Measurements from ENCODE around the gene PSD.

Gene PSD

DNA sequence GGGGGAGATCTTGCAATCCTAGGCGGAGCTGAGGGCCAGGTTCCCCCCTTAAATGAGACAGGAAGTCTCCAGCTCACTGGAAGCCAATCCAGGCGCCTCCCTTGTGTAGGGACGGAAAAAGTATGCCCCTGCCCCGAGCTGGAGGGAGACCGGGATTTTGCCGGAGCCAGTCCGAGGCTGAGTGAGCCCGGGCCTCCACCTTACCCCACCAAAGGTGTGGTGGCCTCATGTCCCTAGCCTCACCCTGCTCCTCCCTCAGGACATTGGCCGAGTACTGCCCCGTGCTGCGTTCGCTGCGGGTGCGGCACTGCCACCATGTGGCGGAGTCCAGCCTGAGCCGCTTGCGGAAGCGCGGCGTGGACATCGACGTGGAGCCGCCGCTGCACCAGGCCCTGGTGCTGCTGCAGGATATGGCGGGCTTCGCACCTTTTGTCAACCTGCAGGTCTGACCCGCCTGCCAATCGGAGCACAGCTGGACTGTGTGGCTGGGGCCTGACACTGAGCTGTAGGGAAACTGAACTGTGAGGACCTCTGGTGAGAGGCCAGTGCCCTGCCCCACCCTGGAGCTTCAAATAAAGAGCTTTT lies 4.1 kb upstream of the PSD start:
- Histone ChIP-seq H3K4me3 (ENCODE audit: low read length) (peak overlapping the region; percentile 88), H3K27ac (ENCODE audit: low read depth, low read length) (peak overlapping the region; percentile 58), H3K4me1 (ENCODE audit: control insufficient read depth, low read length) (peaks cover 37% of the 10 kb centered on the region)

GRCh38 chr10:102421757-102422512 lies 3.4 kb upstream of the PSD start:
- Histone ChIP-seq H3K27me3 (ENCODE audit: control insufficient read depth, low read length) (peaks cover 6% of the 10 kb centered on the region), H3K4me2 (ENCODE audit: low read length) (peak overlapping the region; percentile 93), H3K36me3 (ENCODE audit: control insufficient read depth, low read length) (peaks cover 19% of the 10 kb centered on the region), H3K9me3 (ENCODE audit: control insufficient read depth, insufficient read depth, low read length) (no peaks in the 10 kb centered on the region), H3K79me2 (ENCODE audit: control insufficient read depth, low read length) (peaks cover 21% of the 10 kb centered on the region), H3K4me3 (ENCODE audit: low read length) (peak overlapping the region; percentile 88), H3K27ac (ENCODE audit: low read depth, low read length) (peak overlapping the region; percentile 68), H4K20me1 (ENCODE audit: control insufficient read depth, insufficient read depth, low read depth, low read length) (no peaks in the 10 kb centered on the region), H3K4me1 (ENCODE audit: control insufficient read depth, low read length) (peaks cover 37% of the 10 kb centered on the region), H3F3A (ENCODE audit: control insufficient read depth, insufficient read depth) (peaks cover 7% of the 10 kb centered on the region; the same call in 1 of the 2 replicates), H3K9me2 (replicated peaks; ENCODE audit: control insufficient read depth, low read length) (no peaks in the 10 kb centered on the region)
- TF ChIP-seq, protein P1, sequence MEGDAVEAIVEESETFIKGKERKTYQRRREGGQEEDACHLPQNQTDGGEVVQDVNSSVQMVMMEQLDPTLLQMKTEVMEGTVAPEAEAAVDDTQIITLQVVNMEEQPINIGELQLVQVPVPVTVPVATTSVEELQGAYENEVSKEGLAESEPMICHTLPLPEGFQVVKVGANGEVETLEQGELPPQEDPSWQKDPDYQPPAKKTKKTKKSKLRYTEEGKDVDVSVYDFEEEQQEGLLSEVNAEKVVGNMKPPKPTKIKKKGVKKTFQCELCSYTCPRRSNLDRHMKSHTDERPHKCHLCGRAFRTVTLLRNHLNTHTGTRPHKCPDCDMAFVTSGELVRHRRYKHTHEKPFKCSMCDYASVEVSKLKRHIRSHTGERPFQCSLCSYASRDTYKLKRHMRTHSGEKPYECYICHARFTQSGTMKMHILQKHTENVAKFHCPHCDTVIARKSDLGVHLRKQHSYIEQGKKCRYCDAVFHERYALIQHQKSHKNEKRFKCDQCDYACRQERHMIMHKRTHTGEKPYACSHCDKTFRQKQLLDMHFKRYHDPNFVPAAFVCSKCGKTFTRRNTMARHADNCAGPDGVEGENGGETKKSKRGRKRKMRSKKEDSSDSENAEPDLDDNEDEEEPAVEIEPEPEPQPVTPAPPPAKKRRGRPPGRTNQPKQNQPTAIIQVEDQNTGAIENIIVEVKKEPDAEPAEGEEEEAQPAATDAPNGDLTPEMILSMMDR (IDR thresholded peaks at IDR 0.05; ENCODE audit: low read depth, low read length, poor library complexity, severe bottlenecking) = no peak
- TF ChIP-seq EZH2phosphoT487 (IDR thresholded peaks at IDR 0.05; ENCODE audit: borderline replicate concordance, low read length) = no peak

More for the DNA sequence above, 4.1 kb upstream of the PSD start:
- H3K9me3 ChIP-seq (ENCODE audit: control insufficient read depth, insufficient read depth, low read length) = no peaks in the 10 kb centered on the region
- H3F3A ChIP-seq (ENCODE audit: control insufficient read depth, insufficient read depth) = peaks cover 7% of the 10 kb centered on the region; the same call in 1 of the 2 replicates
- H4K20me1 ChIP-seq (ENCODE audit: control insufficient read depth, insufficient read depth, low read depth, low read length) = no peaks in the 10 kb centered on the region
- peak overlapping the region; percentile 93 for H3K4me2 ChIP-seq (ENCODE audit: low read length)
- peaks cover 6% of the 10 kb centered on the region for H3K27me3 ChIP-seq (ENCODE audit: control insufficient read depth, low read length)
- H3K9me2 ChIP-seq (replicated peaks; ENCODE audit: control insufficient read depth, low read length) = no peaks in the 10 kb centered on the region
- H3K79me2 ChIP-seq (ENCODE audit: control insufficient read depth, low read length) = peaks cover 21% of the 10 kb centered on the region
- TF ChIP-seq, protein P1 (IDR thresholded peaks at IDR 0.05; ENCODE audit: low read depth, low read length, poor library complexity, severe bottlenecking) = peak; percentile 89
- TF ChIP-seq EZH2phosphoT487 (IDR thresholded peaks at IDR 0.05; ENCODE audit: borderline replicate concordance, low read length) = no peak
- H3K36me3 ChIP-seq (ENCODE audit: control insufficient read depth, low read length) = peaks cover 19% of the 10 kb centered on the region

DNA sequence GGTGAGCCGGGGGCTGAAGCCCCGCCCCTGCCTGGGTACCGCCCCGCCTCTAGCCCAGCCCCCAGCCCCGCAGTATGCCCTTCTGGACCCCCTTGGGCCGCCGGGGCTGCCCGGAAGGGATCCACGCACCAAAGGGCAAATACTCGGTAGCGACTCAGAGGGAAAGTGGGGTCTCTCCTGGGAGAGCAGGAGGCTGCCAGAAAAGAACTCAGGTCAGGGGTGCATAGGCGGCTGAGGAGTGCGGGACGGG lies 2.8 kb upstream of the PSD start:
- Histone ChIP-seq H3K27ac (ENCODE audit: low read depth, low read length) (peak overlapping the region; percentile 68), H3K4me2 (ENCODE audit: low read length) (peak overlapping the region; percentile 93), H3K79me2 (ENCODE audit: control insufficient read depth, low read length) (peaks cover 21% of the 10 kb centered on the region), H3F3A (ENCODE audit: control insufficient read depth, insufficient read depth) (peaks cover 7% of the 10 kb centered on the region; the same call in 1 of the 2 replicates), H3K4me1 (ENCODE audit: control insufficient read depth, low read length) (peaks cover 37% of the 10 kb centered on the region), H3K9me3 (ENCODE audit: control insufficient read depth, insufficient read depth, low read length) (no peaks in the 10 kb centered on the region), H3K4me3 (ENCODE audit: low read length) (peak overlapping the region; percentile 88), H3K27me3 (ENCODE audit: control insufficient read depth, low read length) (peaks cover 6% of the 10 kb centered on the region), H4K20me1 (ENCODE audit: control insufficient read depth, insufficient read depth, low read depth, low read length) (no peaks in the 10 kb centered on the region), H3K36me3 (ENCODE audit: control insufficient read depth, low read length) (peaks cover 19% of the 10 kb centered on the region), H3K9me2 (replicated peaks; ENCODE audit: control insufficient read depth, low read length) (no peaks in the 10 kb centered on the region)
- no peak for TF ChIP-seq EZH2phosphoT487 (IDR thresholded peaks at IDR 0.05; ENCODE audit: borderline replicate concordance, low read length)
- TF ChIP-seq, protein P1 (IDR thresholded peaks at IDR 0.05; ENCODE audit: low read depth, low read length, poor library complexity, severe bottlenecking) = no peak

All from DOHH2 (cell line).